ENCODE measurements around the gene OR51D1. TPM values are rescaled to one million over a fixed set of nuclear protein-coding genes. Genes with fewer than 3 reads are reported as not detected.

OR51D1 gene
- total and polyA plus RNA-seq, 2 of the 8 experiments (the other 6 are each of a cell fraction or from before 2014, with no cell fraction given) = not detected

- no peak overlapping the region for H3K4ac ChIP-seq (replicated peaks; ENCODE audit: insufficient read length, low read depth, low read length)
- H4K20me1 ChIP-seq (replicated peaks in 1 of 2; ENCODE audit: control insufficient read depth in 1 of 2, insufficient read depth in 2 of 2, low read length in 2 of 2) = no peaks in the 10 kb centered on the region
- no peaks in the 10 kb centered on the region for H3K27me3 ChIP-seq (replicated peaks in 1 of 4; ENCODE audit: control insufficient read depth in 3 of 4, extremely low read depth in 1 of 4, insufficient read depth in 3 of 4, low read length in 3 of 4)
- no peak overlapping the region for H3K27ac ChIP-seq (ENCODE audit: low read depth, low read length)
- H4K8ac ChIP-seq (ENCODE audit: extremely low read depth, insufficient read depth, low read length) = no peak overlapping the region
- no peak overlapping the region; the same call in 1 of the 2 replicates for H2AFZ ChIP-seq (ENCODE audit: low read length)
- H3K14ac ChIP-seq (ENCODE audit: insufficient read length) = no peak overlapping the region
- POLR2A ChIA-PET (ENCODE audit: partially characterized antibody) = no interaction called here
- no peak overlapping the region for H3K4me2 ChIP-seq (ENCODE audit: insufficient read depth in 1 of 2, low read depth in 2 of 2, low read length in 2 of 2)
- CTCF ChIA-PET (ENCODE audit: partially characterized antibody) = interaction anchor here (1.5 to 2.6 kb wide), 3 partner anchors 14 to 496 kb away, joined by 4 to 9 read pairs (median 5); partner anchors contain the start of genes OR51D1 and OR51E2
- no peaks in the 10 kb centered on the region for H3K79me2 ChIP-seq (ENCODE audit: control insufficient read depth in 1 of 2, insufficient read depth in 2 of 2, low read length in 2 of 2)
- H3K18ac ChIP-seq (ENCODE audit: extremely low read depth, low read length) = no peak overlapping the region
- DNase-seq (ENCODE audit: low read depth in 1 of 2, low spot score in 2 of 2) (no peak), FAIRE-seq (no peak)
- H3K9ac ChIP-seq (replicated peaks in 1 of 4; ENCODE audit: extremely low read depth in 1 of 4, low read depth in 3 of 4, low read length in 3 of 4) = no peak overlapping the region
- H2BK5ac ChIP-seq (ENCODE audit: low read depth, low read length) = no peak overlapping the region
- H3K4me1 ChIP-seq (replicated peaks in 1 of 4; ENCODE audit: control insufficient read depth in 3 of 4, insufficient read depth in 4 of 4, low read length in 3 of 4) = no peaks in the 10 kb centered on the region
- H2BK20ac ChIP-seq (ENCODE audit: low read length) = no peak overlapping the region
- no peak overlapping the region for H2AK5ac ChIP-seq (ENCODE audit: low read depth, low read length)
- H3K56ac ChIP-seq (replicated peaks; ENCODE audit: insufficient read length, low read depth, low read length) = no peak overlapping the region
- no peak overlapping the region for H2BK12ac ChIP-seq (ENCODE audit: low read depth, low read length)
- H3K23ac ChIP-seq (ENCODE audit: insufficient read length) = no peak overlapping the region
- no peak overlapping the region for H2BK15ac ChIP-seq (ENCODE audit: low read length)
- H3K4me3 ChIP-seq (ENCODE audit: extremely low read depth in 1 of 4, insufficient read depth in 2 of 4, low read depth in 3 of 4, low read length in 4 of 4) = no peak overlapping the region
- 92% methylated on average over 2 of the region's 2 CpGs; no CpG with 5 or more reads in 1 of the 2 experiments for WGBS, 2 experiments (ENCODE audit: extremely low coverage in 1 of 2, insufficient coverage in 1 of 2, insufficient read length in 1 of 2, insufficient replicate concordance in 2 of 2, low coverage in 1 of 2, low lambda C conversion rate in 2 of 2, missing lambda C conversion rate in 1 of 2)
- no peaks in the 10 kb centered on the region for H3K36me3 ChIP-seq (ENCODE audit: control insufficient read depth in 2 of 4, insufficient read depth in 4 of 4, low read length in 3 of 4)
- no peaks in the 10 kb centered on the region for H3K9me3 ChIP-seq (ENCODE audit: insufficient read depth in 2 of 2, low read depth in 1 of 2, low read length in 1 of 2)
- no peak for TF ChIP-seq SIN3A (conservative IDR thresholded peaks at IDR 0.05 in 1 of 2, IDR thresholded peaks at IDR 0.05 in 1 of 2; ENCODE audit: low read depth in 1 of 2, low read length in 2 of 2)
- no peak for TF ChIP-seq EGR1 (IDR thresholded peaks at IDR 0.05; ENCODE audit: borderline replicate concordance, low read depth, low read length)
- TF ChIP-seq CREB1 (IDR thresholded peaks at IDR 0.05) = no peak
- TF ChIP-seq HDAC2 (IDR thresholded peaks at IDR 0.05; ENCODE audit: borderline replicate concordance in 1 of 2, low read depth in 2 of 2, low read length in 2 of 2) = no peak
- no peak overlapping the region for H4K91ac ChIP-seq (replicated peaks; ENCODE audit: insufficient read length, low read length)
- no peaks in the 10 kb centered on the region for H3K23me2 ChIP-seq (ENCODE audit: low read depth, low read length)
- no peak overlapping the region for H4K5ac ChIP-seq (ENCODE audit: insufficient read length, low read depth, low read length)
- H2BK120ac ChIP-seq (replicated peaks; ENCODE audit: low read depth, low read length) = no peak overlapping the region
- no peaks in the 10 kb centered on the region for H3K79me1 ChIP-seq (ENCODE audit: low read depth, low read length)
These were observed 45.5 kb downstream of the OR51D1 start for GRCh38 chr11:4682623-4683419.
